GM20000 (cell line): ENCODE results near the gene SOCS1.

Source experiments
- DNase-seq: peaks from one replicate; pipeline ENCODE4 v3.0.0; 2012; ENCODE audit warnings: low spot score
- CTCF ChIP-seq: IDR thresholded peaks from 2 replicates; pipeline ENCODE4 v1.5.1; 2012; ENCODE audit warnings: mild to moderate bottlenecking, control low read depth; ENCODE audit errors: extremely low read depth, missing control alignments

Gene SOCS1

GRCh38 chr16:11278681-11279628, 23.0 kb upstream of the SOCS1 start:
- DNase-seq = no peak
- no peak for TF ChIP-seq CTCF

- no peak for TF ChIP-seq CTCF
- no peak for DNase-seq
Measured at GRCh38 chr16:11277607-11278337, 21.8 kb upstream of the SOCS1 start.

GRCh38 chr16:11276896-11277593, 21.0 kb upstream of the SOCS1 start:
- DNase-seq = no peak
- no peak for TF ChIP-seq CTCF

GRCh38 chr16:11276143-11276895, 20.3 kb upstream of the SOCS1 start, which contains the start of gene PRM2:
Gene PRM2 (minus strand): TSS chr16:11276480. CDS start chr16:11276370, 110 bp downstream.
- no peak for TF ChIP-seq CTCF

GRCh38 chr16:11274964-11275363, 19.0 kb upstream of the SOCS1 start:
- DNase-seq = no peak
- no peak for TF ChIP-seq CTCF

More at GRCh38 chr16:11276143-11276895, 20.3 kb upstream of the SOCS1 start, which contains the start of gene PRM2:
- no peak for DNase-seq

- no peak for DNase-seq
- no peak for TF ChIP-seq CTCF
Measured at GRCh38 chr16:11273721-11274324, 17.8 kb upstream of the SOCS1 start.
